ENCODE data around the gene DAPK2. TPM values are rescaled to one million over a fixed set of nuclear protein-coding genes. Genes with fewer than 3 reads are reported as not detected.

Gene DAPK2
- total and polyA plus RNA-seq, 3 experiments from 2014 or later = 2.2 to 5.5 (median 4.4) TPM

GRCh38 chr15:63977119-63977518 lies 69.2 kb downstream of the DAPK2 start:
- Histone ChIP-seq H3K36me3 (ENCODE audit: insufficient read depth, low read length) (no peaks in the 10 kb centered on the region), H3K9me3 (ENCODE audit: low read length) (no peaks in the 10 kb centered on the region), H3K4me3 (ENCODE audit: low read length) (no peak overlapping the region), H3K27me3 (ENCODE audit: insufficient read depth, low read length, poor library complexity, severe bottlenecking) (no peaks in the 10 kb centered on the region), H3K4me1 (ENCODE audit: insufficient read depth, low read length) (peaks cover 1% of the 10 kb centered on the region), H3K27ac (ENCODE audit: low read depth, low read length) (no peak overlapping the region)
- CTCF ChIA-PET = interaction anchor here (1.6 kb wide), 1 partner anchor 32 kb away, joined by 4 read pairs; no protein-coding TSS in a partner anchor
- Mint-ChIP-seq H3K4me3 (no peak overlapping the region), H3K36me3 (no peaks in the 10 kb centered on the region), H3K9me3 (no peaks in the 10 kb centered on the region), H3K4me1 (peaks cover 4 to 8% (median 6%) of the 10 kb centered on the region in 3 donors), H3K27me3 (no peaks in the 10 kb centered on the region), H3K27ac (peak overlapping the region in 2 of 8 donors; percentile 51 to 79)
- POLR2A ChIA-PET = no interaction called here
- DNase-seq = no peak

- Histone ChIP-seq H3K27ac (ENCODE audit: low read depth, low read length) (no peak overlapping the region), H3K4me3 (ENCODE audit: low read length) (no peak overlapping the region), H3K27me3 (ENCODE audit: insufficient read depth, low read length, poor library complexity, severe bottlenecking) (no peaks in the 10 kb centered on the region), H3K4me1 (ENCODE audit: insufficient read depth, low read length) (peaks cover 26% of the 10 kb centered on the region), H3K36me3 (ENCODE audit: insufficient read depth, low read length) (no peaks in the 10 kb centered on the region), H3K9me3 (ENCODE audit: low read length) (no peaks in the 10 kb centered on the region)
- H3K4me1 Mint-ChIP-seq = peaks cover 31 to 38% (median 31%) of the 10 kb centered on the region in 3 donors
- DNase-seq = no peak
- POLR2A ChIA-PET = no interaction called here
- H3K9me3 Mint-ChIP-seq = no peaks in the 10 kb centered on the region
- H3K36me3 Mint-ChIP-seq = no peaks in the 10 kb centered on the region
- peak overlapping the region in 3 of 8 donors; percentile 27 to 59 (median 54) for H3K27ac Mint-ChIP-seq
- no peaks in the 10 kb centered on the region for H3K27me3 Mint-ChIP-seq
- H3K4me3 Mint-ChIP-seq = no peak overlapping the region
- CTCF ChIA-PET = interaction anchor here (1.7 kb wide), 1 partner anchor 29 kb away, joined by 5 read pairs; no protein-coding TSS in a partner anchor
Measured at GRCh38 chr15:63974021-63974420, 72.3 kb downstream of the DAPK2 start.

- peaks cover 0 to 1% (median 0%) of the 10 kb centered on the region in 3 donors for H3K36me3 Mint-ChIP-seq
- Histone ChIP-seq H3K9me3 (ENCODE audit: low read length) (no peaks in the 10 kb centered on the region), H3K27me3 (ENCODE audit: insufficient read depth, low read length, poor library complexity, severe bottlenecking) (no peaks in the 10 kb centered on the region), H3K27ac (ENCODE audit: low read depth, low read length) (no peak overlapping the region), H3K36me3 (ENCODE audit: insufficient read depth, low read length) (no peaks in the 10 kb centered on the region), H3K4me3 (ENCODE audit: low read length) (no peak overlapping the region), H3K4me1 (ENCODE audit: insufficient read depth, low read length) (peaks cover 29% of the 10 kb centered on the region)
- CTCF ChIA-PET = no interaction called here
- DNase-seq = no peak
- H3K27ac Mint-ChIP-seq = peak overlapping the region in 1 of 8 donors; percentile 74
- POLR2A ChIA-PET = no interaction called here
- no peaks in the 10 kb centered on the region for H3K9me3 Mint-ChIP-seq
- H3K27me3 Mint-ChIP-seq = no peaks in the 10 kb centered on the region
- no peak overlapping the region for H3K4me3 Mint-ChIP-seq
- peaks cover 36 to 44% (median 37%) of the 10 kb centered on the region in 3 donors for H3K4me1 Mint-ChIP-seq
Measured at GRCh38 chr15:63973212-63974009, 72.9 kb downstream of the DAPK2 start.

- H3K36me3 Mint-ChIP-seq = peaks cover 0 to 1% (median 0%) of the 10 kb centered on the region in 3 donors
- Histone ChIP-seq H3K36me3 (ENCODE audit: insufficient read depth, low read length) (no peaks in the 10 kb centered on the region), H3K4me1 (ENCODE audit: insufficient read depth, low read length) (peaks cover 36% of the 10 kb centered on the region), H3K27me3 (ENCODE audit: insufficient read depth, low read length, poor library complexity, severe bottlenecking) (no peaks in the 10 kb centered on the region), H3K9me3 (ENCODE audit: low read length) (no peaks in the 10 kb centered on the region), H3K27ac (ENCODE audit: low read depth, low read length) (no peak overlapping the region), H3K4me3 (ENCODE audit: low read length) (no peak overlapping the region)
- POLR2A ChIA-PET = no interaction called here
- CTCF ChIA-PET = interaction anchor here (2.1 kb wide), 1 partner anchor 38 kb away, joined by 9 read pairs; no protein-coding TSS in a partner anchor
- DNase-seq = no peak
- no peak overlapping the region for H3K4me3 Mint-ChIP-seq
- H3K4me1 Mint-ChIP-seq = peaks cover 38 to 50% (median 38%) of the 10 kb centered on the region in 3 donors
- no peaks in the 10 kb centered on the region for H3K9me3 Mint-ChIP-seq
- H3K27ac Mint-ChIP-seq = peak overlapping the region in 5 of 8 donors; percentile 7 to 99 (median 90)
- H3K27me3 Mint-ChIP-seq = no peaks in the 10 kb centered on the region
Measured at GRCh38 chr15:63972801-63973200, 73.5 kb downstream of the DAPK2 start.

GRCh38 chr15:63971904-63972303 lies 74.4 kb downstream of the DAPK2 start:
- ChIA-PET CTCF (interaction anchor here (1.0 to 2.1 kb wide), 4 partner anchors 17 to 111 kb away, joined by 3 to 9 read pairs (median 6); no protein-coding TSS in a partner anchor), POLR2A (no interaction called here)
- peaks cover 0 to 1% (median 0%) of the 10 kb centered on the region in 3 donors for H3K36me3 Mint-ChIP-seq
- peak overlapping the region; percentile 90 to 100 (median 96) for H3K27ac Mint-ChIP-seq
- Histone ChIP-seq H3K4me1 (ENCODE audit: insufficient read depth, low read length) (peaks cover 37% of the 10 kb centered on the region), H3K27me3 (ENCODE audit: insufficient read depth, low read length, poor library complexity, severe bottlenecking) (no peaks in the 10 kb centered on the region), H3K9me3 (ENCODE audit: low read length) (no peaks in the 10 kb centered on the region), H3K36me3 (ENCODE audit: insufficient read depth, low read length) (no peaks in the 10 kb centered on the region), H3K27ac (ENCODE audit: low read depth, low read length) (peak overlapping the region; percentile 65), H3K4me3 (ENCODE audit: low read length) (no peak overlapping the region)
- H3K9me3 Mint-ChIP-seq = no peaks in the 10 kb centered on the region
- no peak for DNase-seq
- H3K4me3 Mint-ChIP-seq = peak overlapping the region in 3 of 7 donors; percentile 78 to 81 (median 79)
- H3K27me3 Mint-ChIP-seq = no peaks in the 10 kb centered on the region
- peaks cover 39 to 53% (median 41%) of the 10 kb centered on the region in 3 donors for H3K4me1 Mint-ChIP-seq

- Histone ChIP-seq H3K36me3 (ENCODE audit: insufficient read depth, low read length) (no peaks in the 10 kb centered on the region), H3K27me3 (ENCODE audit: insufficient read depth, low read length, poor library complexity, severe bottlenecking) (no peaks in the 10 kb centered on the region), H3K27ac (ENCODE audit: low read depth, low read length) (peak overlapping the region; percentile 65), H3K9me3 (ENCODE audit: low read length) (no peaks in the 10 kb centered on the region), H3K4me1 (ENCODE audit: insufficient read depth, low read length) (peaks cover 37% of the 10 kb centered on the region), H3K4me3 (ENCODE audit: low read length) (no peak overlapping the region)
- Mint-ChIP-seq H3K4me1 (peaks cover 39 to 53% (median 41%) of the 10 kb centered on the region in 3 donors), H3K9me3 (no peaks in the 10 kb centered on the region), H3K4me3 (peak overlapping the region; percentile 8 to 81 (median 78)), H3K36me3 (peaks cover 0 to 1% (median 0%) of the 10 kb centered on the region in 3 donors), H3K27me3 (no peaks in the 10 kb centered on the region), H3K27ac (peak overlapping the region; percentile 90 to 100 (median 96))
- CTCF ChIA-PET = interaction anchor here (0.8 to 2.1 kb wide), 7 partner anchors 14 to 219 kb away, joined by 3 to 9 read pairs (median 3); no protein-coding TSS in a partner anchor
- POLR2A ChIA-PET = interaction anchor here (0.8 kb wide), 1 partner anchor 138 kb away, joined by 4 read pairs; no protein-coding TSS in a partner anchor
- peak in 4 of 5 donors; percentile 6 to 62 (median 18) for DNase-seq
Measured at GRCh38 chr15:63971427-63971805, 74.9 kb downstream of the DAPK2 start.

- Mint-ChIP-seq H3K9me3 (no peaks in the 10 kb centered on the region), H3K4me1 (peaks cover 39 to 53% (median 41%) of the 10 kb centered on the region in 3 donors), H3K4me3 (peak overlapping the region; percentile 8 to 81 (median 78)), H3K27me3 (peaks cover 0 to 2% of the 10 kb centered on the region in 2 donors), H3K27ac (peak overlapping the region; percentile 90 to 100 (median 96)), H3K36me3 (peaks cover 0 to 6% (median 0%) of the 10 kb centered on the region in 3 donors)
- Histone ChIP-seq H3K9me3 (ENCODE audit: low read length) (no peaks in the 10 kb centered on the region), H3K27me3 (ENCODE audit: insufficient read depth, low read length, poor library complexity, severe bottlenecking) (no peaks in the 10 kb centered on the region), H3K27ac (ENCODE audit: low read depth, low read length) (peak overlapping the region; percentile 65), H3K36me3 (ENCODE audit: insufficient read depth, low read length) (no peaks in the 10 kb centered on the region), H3K4me3 (ENCODE audit: low read length) (no peak overlapping the region), H3K4me1 (ENCODE audit: insufficient read depth, low read length) (peaks cover 37% of the 10 kb centered on the region)
- ChIA-PET CTCF (interaction anchor here (0.8 to 2.1 kb wide), 9 partner anchors 10 to 219 kb away, joined by 3 to 9 read pairs (median 3); partner anchors contain the start of gene DAPK2), POLR2A (interaction anchor here (0.6 to 1.2 kb wide), 3 partner anchors 25 to 138 kb away, joined by 3 to 4 read pairs (median 3); no protein-coding TSS in a partner anchor)
- peak in 1 of 5 donors; percentile 12 for DNase-seq
Measured at GRCh38 chr15:63970621-63971426, 75.5 kb downstream of the DAPK2 start.

Measured in CD8-positive, alpha-beta memory T cell (primary cell).